Gastroesophageal sphincter (tissue), 3 donors: ENCODE data around the gene EPS8L1.
"Not testable (repeated sequence)": the region's sequence is repeated elsewhere in the genome, so short reads cannot be mapped to it uniquely, and the experiment has no call there.

Experiments
- CTCF ChIP-seq, 4 experiments: fragments of 200-600 bp in 2 of 4; fragments of 450-650 bp in 2 of 4; sonication (generic) in 1 of 4; IDR thresholded peaks; one replicate each; pipeline ENCODE4 v1.5.1; 2017 to 2019; ENCODE audit warnings: antibody characterized with exemption in 4 of 4, mild to moderate bottlenecking in 2 of 4, moderate library complexity in 2 of 4
- EP300 ChIP-seq: sonication (generic); formaldehyde crosslinking; IDR thresholded peaks from one replicate; pipeline ENCODE4 v1.6.1; 2017; ENCODE audit warnings: antibody characterized with exemption, mild to moderate bottlenecking
- POLR2A ChIP-seq, 2 donors: fragments of 450-650 bp; IDR thresholded peaks; one replicate each; pipeline ENCODE4 v1.6.1; 2017; ENCODE audit warnings: antibody characterized with exemption in 2 of 2, mild to moderate bottlenecking in 2 of 2, moderate library complexity in 1 of 2

GRCh38 chr19:55027140-55027471 is 48.6 kb upstream of the EPS8L1 start:
- TF ChIP-seq CTCF (IDR thresholded peaks at IDR 0.05); POLR2A (IDR thresholded peaks at IDR 0.05); EP300: not testable (repeated sequence)
